SJCRH30 (cell line): Measurements from ENCODE around the gene ZNF419. TPM values are rescaled to one million over a fixed set of nuclear protein-coding genes. Genes with fewer than 3 reads are reported as not detected.
"Not testable (repeated sequence)": the region's sequence is repeated elsewhere in the genome, so short reads cannot be mapped to it uniquely, and the experiment has no call there.

ENCODE experiments used
- DNase-seq, 2 experiments: peaks; one replicate each; pipeline ENCODE4 v3.0.0-alpha.2; 2015 to 2020
- H3K27ac ChIP-seq: fragments of 250-450 bp; sonication (Bioruptor Pico); 2 replicates; pipeline ENCODE4 v1.5.1; 2020; ENCODE audit warnings: mild to moderate bottlenecking, moderate library complexity
- H3K27me3 ChIP-seq: fragments of 250-450 bp; sonication (Bioruptor Pico); 2 replicates; pipeline ENCODE4 v1.5.1; 2020; ENCODE audit warnings: mild to moderate bottlenecking, moderate library complexity
- H3K36me3 ChIP-seq: fragments of 250-450 bp; sonication (Bioruptor Pico); 2 replicates; pipeline ENCODE4 v1.5.1; 2020; ENCODE audit warnings: mild to moderate bottlenecking, moderate library complexity
- H3K4me1 ChIP-seq: fragments of 250-450 bp; sonication (Bioruptor Pico); 2 replicates; pipeline ENCODE4 v1.5.1; 2020; ENCODE audit warnings: mild to moderate bottlenecking, moderate library complexity
- H3K4me3 ChIP-seq: fragments of 250-450 bp; sonication (Bioruptor Pico); 2 replicates; pipeline ENCODE4 v1.5.1; 2020; ENCODE audit warnings: mild to moderate bottlenecking, moderate library complexity
- H3K9me3 ChIP-seq: fragments of 250-450 bp; sonication (Bioruptor Pico); replicated peaks from 2 replicates; pipeline ENCODE4 v1.5.1; 2020; ENCODE audit warnings: mild to moderate bottlenecking, moderate library complexity
- total RNA-seq: library from RNA; depleted of rRNA; stranded (reverse); fragments of >200 nt; shearing (Covaris generic); gene quantifications from 2 replicates; pipeline ENCODE4 v1.2.3, GENCODE V29; 2014; rRNA removed

ZNF419 gene
- total RNA-seq, 1 experiment from 2014 or later = 12.3 TPM

- H3K27me3 ChIP-seq, H3K9me3 ChIP-seq, DNase-seq, H3K27ac ChIP-seq, H3K4me1 ChIP-seq: not testable (repeated sequence)
- peaks cover 19% of the 10 kb centered on the region for H3K36me3 ChIP-seq
- peak overlapping the region; percentile 39 for H3K4me3 ChIP-seq
Measured at GRCh38 chr19:57500400-57500799, 12.8 kb downstream of the ZNF419 start.

GRCh38 chr19:57506163-57506562 is 18.6 kb downstream of the ZNF419 start:
- H3K27me3 ChIP-seq = no peaks in the 10 kb centered on the region
- H3K36me3 ChIP-seq = peaks cover 55% of the 10 kb centered on the region
- no peak for DNase-seq
- no peak overlapping the region for H3K27ac ChIP-seq
- H3K9me3 ChIP-seq = peaks cover 5% of the 10 kb centered on the region; the same call in 1 of the 2 replicates
- H3K4me1 ChIP-seq = no peaks in the 10 kb centered on the region
- no peak overlapping the region for H3K4me3 ChIP-seq

GRCh38 chr19:57511484-57511883 is 23.9 kb downstream of the ZNF419 start:
- no peak overlapping the region for H3K4me3 ChIP-seq
- DNase-seq = no peak
- H3K9me3 ChIP-seq = peaks cover 12% of the 10 kb centered on the region
- H3K36me3 ChIP-seq = peaks cover 26% of the 10 kb centered on the region
- H3K27ac ChIP-seq = no peak overlapping the region
- no peaks in the 10 kb centered on the region for H3K4me1 ChIP-seq
- no peaks in the 10 kb centered on the region for H3K27me3 ChIP-seq

GRCh38 chr19:57512845-57513244 is 25.3 kb downstream of the ZNF419 start:
- Histone ChIP-seq H3K9me3 (peaks cover 7% of the 10 kb centered on the region), H3K4me1 (no peaks in the 10 kb centered on the region), H3K4me3 (no peak overlapping the region), H3K36me3 (peaks cover 14% of the 10 kb centered on the region), H3K27me3 (no peaks in the 10 kb centered on the region), H3K27ac (no peak overlapping the region)
- DNase-seq = peak; percentile 24 to 31

GRCh38 chr19:57515255-57515654 is 27.7 kb downstream of the ZNF419 start:
- H3K9me3 ChIP-seq = peaks cover 7% of the 10 kb centered on the region

GRCh38 chr19:57518021-57518420 is 30.5 kb downstream of the ZNF419 start:
- not testable (repeated sequence) for H3K9me3 ChIP-seq, H3K4me3 ChIP-seq, DNase-seq, H3K27me3 ChIP-seq, H3K36me3 ChIP-seq, H3K27ac ChIP-seq, H3K4me1 ChIP-seq

More at GRCh38 chr19:57515255-57515654, 27.7 kb downstream of the ZNF419 start:
- H3K27ac ChIP-seq = no peak overlapping the region
- no peaks in the 10 kb centered on the region for H3K4me1 ChIP-seq
- DNase-seq = no peak
- no peaks in the 10 kb centered on the region; the same call in 1 of the 2 replicates for H3K36me3 ChIP-seq
- H3K4me3 ChIP-seq = no peak overlapping the region
- no peaks in the 10 kb centered on the region for H3K27me3 ChIP-seq

GRCh38 chr19:57527136-57527881 is 39.8 kb downstream of the ZNF419 start, which contains the start of gene ZNF549:
TSS of gene ZNF549 (plus strand) at chr19:57527356. CDS start at chr19:57527574, 218 bp downstream.
- Histone ChIP-seq H3K27me3 (no peaks in the 10 kb centered on the region), H3K4me3 (peak within 1 kb of the TSS; percentile 81), H3K9me3 (peaks cover 6% of the 10 kb centered on the region; the same call in 1 of the 2 replicates), H3K36me3 (peaks cover 13% of the 10 kb centered on the region), H3K27ac (peak within 1 kb of the TSS; percentile 33; the same call in 1 of the 2 replicates), H3K4me1 (no peaks in the 10 kb centered on the region)
- peak; percentile 92 to 95 for DNase-seq

- H3K27ac ChIP-seq = no peak overlapping the region
- no peak overlapping the region for H3K4me3 ChIP-seq
- no peaks in the 10 kb centered on the region for H3K4me1 ChIP-seq
- DNase-seq = peak in 1 of 2 experiments; percentile 9
- no peaks in the 10 kb centered on the region for H3K27me3 ChIP-seq
- H3K9me3 ChIP-seq = peaks cover 51% of the 10 kb centered on the region
- peaks cover 81% of the 10 kb centered on the region for H3K36me3 ChIP-seq
Measured at GRCh38 chr19:57537953-57538547, 50.5 kb downstream of the ZNF419 start.

Other genes starting within 250 kb of the ZNF419 start
- 14.7 and 15.5 TPM in 2 replicates for gene ZNF805, start 247.1 kb upstream of the ZNF419 start, total RNA-seq
- gene ZNF460, start 207.3 kb upstream of the ZNF419 start, total RNA-seq = 39.4 and 40.5 TPM in 2 replicates
- 13.0 and 13.5 TPM in 2 replicates for gene ZNF543, start 167.3 kb upstream of the ZNF419 start, total RNA-seq
- gene ZNF304, start 136.5 kb upstream of the ZNF419 start, total RNA-seq = 9.6 and 10.9 TPM in 2 replicates
- gene TRAPPC2B, start 124.2 kb upstream of the ZNF419 start, total RNA-seq = 13.2 and 17.3 TPM in 2 replicates
- gene ZNF547, start 124.2 kb upstream of the ZNF419 start, total RNA-seq = 1.9 and 2.0 TPM in 2 replicates
- 12.3 and 15.1 TPM in 2 replicates for gene ZNF548, start 97.9 kb upstream of the ZNF419 start, total RNA-seq
- gene ZNF17, start 76.6 kb upstream of the ZNF419 start, total RNA-seq = 11.4 and 13.1 TPM in 2 replicates
- gene ZNF749, start 52.4 kb upstream of the ZNF419 start, total RNA-seq = 19.4 and 20.6 TPM in 2 replicates
- gene VN1R1, start 30.6 kb upstream of the ZNF419 start, total RNA-seq = 0.66 and 0.67 TPM in 2 replicates
- 15.6 and 16.0 TPM in 2 replicates for gene ZNF772, start 10.2 kb upstream of the ZNF419 start, total RNA-seq
- gene ZNF773, start 12.2 kb downstream of the ZNF419 start, total RNA-seq = 12.2 and 15.1 TPM in 2 replicates
- 8.1 and 9.1 TPM in 2 replicates for gene ZNF549, start 39.6 kb downstream of the ZNF419 start, total RNA-seq
- gene ZNF550, start 72.1 kb downstream of the ZNF419 start, total RNA-seq = 11.8 and 13.4 TPM in 2 replicates
- gene ZNF416, start 91.2 kb downstream of the ZNF419 start, total RNA-seq = 6.8 and 7.5 TPM in 2 replicates
- gene ZIK1, start 96.4 kb downstream of the ZNF419 start, total RNA-seq = 8.4 and 9.3 TPM in 2 replicates
- 11.7 and 17.8 TPM in 2 replicates for gene ZNF530, start 112.1 kb downstream of the ZNF419 start, total RNA-seq
- 20.2 and 20.8 TPM in 2 replicates for gene ZNF134, start 126.5 kb downstream of the ZNF419 start, total RNA-seq
- 14.5 and 16.6 TPM in 2 replicates for gene ZNF211, start 145.4 kb downstream of the ZNF419 start, total RNA-seq
- not detected in 2 replicates for gene ZSCAN4, start 181.2 kb downstream of the ZNF419 start, total RNA-seq
- 23.5 and 23.6 TPM in 2 replicates for gene ZNF551, start 194.2 kb downstream of the ZNF419 start, total RNA-seq
- gene ZNF154, start 221.5 kb downstream of the ZNF419 start, total RNA-seq = 0.04 TPM in 1 of 2 replicates, not detected in the other
- 3.5 and 4.4 TPM in 2 replicates for gene ZNF671, start 239.9 kb downstream of the ZNF419 start, total RNA-seq